H9 (cell line): ENCODE results near the gene BRF1. TPM values are rescaled to one million over a fixed set of nuclear protein-coding genes. Genes with fewer than 3 reads are reported as not detected.

Experiments used
- DNase-seq: peaks from one replicate; pipeline ENCODE4 v3.0.0-alpha.2; 2017
- H2AFZ ChIP-seq: one replicate; pipeline ENCODE4 v1.6.1; 2013; ENCODE audit warnings: mild to moderate bottlenecking, low read length, control low read depth, moderate library complexity
- H2AK5ac ChIP-seq: 2 replicates; pipeline ENCODE4 v1.6.1; 2013; ENCODE audit warnings: low read length, control low read depth, mixed read lengths; ENCODE audit not compliant: insufficient read length
- H2BK120ac ChIP-seq: one replicate; pipeline ENCODE4 v1.6.1; 2013; ENCODE audit warnings: low read depth, mild to moderate bottlenecking, low read length, control low read depth, inconsistent platforms; ENCODE audit not compliant: poor library complexity, severe bottlenecking
- H2BK12ac ChIP-seq: 2 replicates; pipeline ENCODE4 v1.6.1; 2013; ENCODE audit warnings: low read length, control low read depth, mixed read lengths, low read depth; ENCODE audit not compliant: insufficient read length
- H2BK15ac ChIP-seq: 2 replicates; pipeline ENCODE4 v1.6.1; 2013; ENCODE audit warnings: low read depth, low read length, control low read depth
- H2BK20ac ChIP-seq: one replicate; pipeline ENCODE4 v1.6.1; 2013; ENCODE audit warnings: low read depth, mild to moderate bottlenecking, low read length, control low read depth, inconsistent platforms; ENCODE audit not compliant: poor library complexity, severe bottlenecking
- H2BK5ac ChIP-seq: 2 replicates; pipeline ENCODE4 v1.6.1; 2013; ENCODE audit warnings: low read length, control low read depth, mixed read lengths; ENCODE audit not compliant: insufficient read length
- H3K14ac ChIP-seq: 2 replicates; pipeline ENCODE4 v1.6.1; 2013; ENCODE audit warnings: low read length, control low read depth; ENCODE audit not compliant: insufficient read depth
- H3K18ac ChIP-seq: 2 replicates; pipeline ENCODE4 v1.6.1; 2013; ENCODE audit warnings: low read depth, mild to moderate bottlenecking, mixed read lengths, low read length, control low read depth; ENCODE audit not compliant: insufficient read length
- H3K23ac ChIP-seq: 2 replicates; pipeline ENCODE4 v1.6.1; 2013; ENCODE audit warnings: low read length, control low read depth, mixed read lengths, low read depth; ENCODE audit not compliant: insufficient read length
- H3K23me2 ChIP-seq: 2 replicates; pipeline ENCODE4 v1.6.1; 2013; ENCODE audit warnings: low read depth, mild to moderate bottlenecking, mixed read lengths, low read length, control low read depth; ENCODE audit not compliant: insufficient read length, poor library complexity, severe bottlenecking
- H3K27ac ChIP-seq: 2 replicates; pipeline ENCODE4 v1.5.1; 2013; ENCODE audit warnings: low read length, control low read depth, mixed read lengths, low read depth; ENCODE audit not compliant: insufficient read length
- H3K27me3 ChIP-seq: 2 replicates; pipeline ENCODE4 v1.6.1; 2013; ENCODE audit warnings: low read length, control low read depth, inconsistent platforms; ENCODE audit not compliant: insufficient read depth
- H3K4ac ChIP-seq: 2 replicates; pipeline ENCODE4 v1.6.1; 2013; ENCODE audit warnings: low read depth, mild to moderate bottlenecking, control low read depth, inconsistent platforms, low read length, moderate library complexity
- H3K4me1 ChIP-seq: 2 replicates; pipeline ENCODE4 v1.6.1; 2013; ENCODE audit warnings: low read length, control low read depth, inconsistent platforms; ENCODE audit not compliant: insufficient read depth
- H3K4me2 ChIP-seq: 2 replicates; pipeline ENCODE4 v1.6.1; 2013; ENCODE audit warnings: low read length, control low read depth, mixed read lengths; ENCODE audit not compliant: insufficient read length, insufficient read depth
- H3K56ac ChIP-seq: 2 replicates; pipeline ENCODE4 v1.6.1; 2013; ENCODE audit warnings: low read depth, mild to moderate bottlenecking, mixed read lengths, low read length, control low read depth; ENCODE audit not compliant: insufficient read length
- H3K79me1 ChIP-seq: 2 replicates; pipeline ENCODE4 v1.6.1; 2013; ENCODE audit warnings: low read depth, mild to moderate bottlenecking, moderate library complexity, low read length, control low read depth, inconsistent platforms; ENCODE audit not compliant: insufficient read depth, poor library complexity, severe bottlenecking
- H3K79me2 ChIP-seq: 2 replicates; pipeline ENCODE4 v1.6.1; 2013; ENCODE audit warnings: low read length, control low read depth, inconsistent platforms; ENCODE audit not compliant: insufficient read depth
- H3K9ac ChIP-seq: 2 replicates; pipeline ENCODE4 v1.6.1; 2013; ENCODE audit warnings: low read length, control low read depth, mixed read lengths; ENCODE audit not compliant: insufficient read length; ENCODE audit errors: extremely low read depth
- H3K9me3 ChIP-seq: one replicate; pipeline ENCODE4 v1.6.1; 2013; ENCODE audit warnings: low read depth, low read length, inconsistent platforms; ENCODE audit not compliant: control insufficient read depth
- H3T11ph ChIP-seq: one replicate; pipeline ENCODE4 v1.6.1; 2013; ENCODE audit warnings: mild to moderate bottlenecking, low read length, control low read depth, inconsistent platforms
- H4K20me1 ChIP-seq: one replicate; pipeline ENCODE4 v1.6.1; 2013; ENCODE audit not compliant: control insufficient read depth, insufficient read length, insufficient read depth
- H4K5ac ChIP-seq: 2 replicates; pipeline ENCODE4 v1.6.1; 2013; ENCODE audit warnings: low read depth, mild to moderate bottlenecking, mixed read lengths, low read length, control low read depth; ENCODE audit not compliant: insufficient read length
- H4K8ac ChIP-seq: replicated peaks from 2 replicates; pipeline ENCODE4 v1.6.1; 2013; ENCODE audit warnings: low read length, control low read depth, mixed read lengths, low read depth; ENCODE audit not compliant: insufficient read length
- H4K91ac ChIP-seq: 2 replicates; pipeline ENCODE4 v1.6.1; 2013; ENCODE audit warnings: low read depth, mild to moderate bottlenecking, moderate library complexity, mixed read lengths, low read length, control low read depth; ENCODE audit not compliant: insufficient read length
- H3K27ac Mint-ChIP-seq, 3 experiments: 2 replicates in 2 of 3; 3 replicates in 1 of 3; pipeline ENCODE4 v1.8.0; 2020 to 2021; ENCODE audit warnings: mixed read lengths in 3 of 3, mild to moderate bottlenecking in 1 of 3, moderate library complexity in 1 of 3
- H3K27me3 Mint-ChIP-seq: 2 replicates; pipeline ENCODE4 v1.8.0; 2021; ENCODE audit warnings: low read depth, mild to moderate bottlenecking, moderate library complexity, mixed read lengths
- H3K36me3 Mint-ChIP-seq, 3 experiments: 2 replicates in 2 of 3; 3 replicates in 1 of 3; pipeline ENCODE4 v1.8.0; 2020 to 2021; ENCODE audit warnings: low read depth in 3 of 3, mixed read lengths in 3 of 3; ENCODE audit not compliant: insufficient read depth in 1 of 3
- H3K4me1 Mint-ChIP-seq, 2 experiments: 2 replicates each; pipeline ENCODE4 v1.8.0; 2020; ENCODE audit warnings: mixed read lengths in 2 of 2
- H3K4me3 Mint-ChIP-seq, 2 experiments: 2 replicates in 1 of 2; 3 replicates in 1 of 2; pipeline ENCODE4 v1.8.0; 2020 to 2021; ENCODE audit warnings: mild to moderate bottlenecking in 2 of 2, mixed read lengths in 2 of 2, moderate library complexity in 1 of 2
- H3K9me3 Mint-ChIP-seq, 2 experiments: 2 replicates in 1 of 2; 3 replicates in 1 of 2; pipeline ENCODE4 v1.8.0; 2020; ENCODE audit warnings: mild to moderate bottlenecking in 2 of 2, mixed read lengths in 2 of 2, moderate library complexity in 1 of 2
- WGBS: extraction: QIAGEN DNeasy Blood & Tissue Kit; methylation state at CpG from one replicate; pipeline ENCODE4 v1.1.7; 2013; ENCODE audit warnings: missing lambda C conversion rate, low lambda C conversion rate, mixed read lengths; ENCODE audit not compliant: insufficient read length; ENCODE audit errors: extremely low coverage; 5-methylcytosine and 5-hydroxymethylcytosine counted together
- total RNA-seq: library from RNA; stranded (reverse); gene quantifications from 2 replicates; pipeline ENCODE4 v1.2.1, GENCODE V29; 2021
- TF ChIP-seq, protein P1 (sequence below): fragments of 200-600 bp; sonication (generic); conservative IDR thresholded peaks from 3 replicates; pipeline ENCODE4 v1.8.0; 2021; ENCODE audit warnings: antibody characterized with exemption, mild to moderate bottlenecking

Gene BRF1
- total RNA-seq, 1 experiment from 2014 or later = 28.3 TPM

DNA sequence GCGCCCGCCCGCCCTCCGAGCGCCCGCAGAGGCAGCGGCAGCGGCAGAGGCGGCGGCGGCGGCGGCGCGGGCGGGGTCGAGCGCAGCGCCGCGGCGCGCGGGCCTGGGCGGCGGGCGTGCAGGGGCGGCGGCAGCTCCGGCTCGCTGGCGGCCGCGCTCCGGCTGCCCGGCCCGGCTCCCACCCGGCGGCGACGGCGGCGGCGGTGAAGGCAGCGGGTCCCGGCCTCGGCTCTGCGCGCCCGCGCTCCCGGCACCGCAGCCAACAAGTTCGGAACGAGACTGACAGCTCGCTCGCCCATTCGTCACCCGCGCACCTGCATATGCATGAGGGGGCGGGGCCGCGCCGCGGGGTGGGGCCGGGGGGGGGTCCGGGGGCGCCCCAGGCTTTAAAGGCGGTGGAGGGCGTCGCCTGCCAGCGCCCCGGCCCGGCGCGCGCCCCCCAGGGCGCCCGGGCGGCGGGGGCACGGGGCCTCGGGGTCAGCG is 132.3 kb downstream of the BRF1 start, which contains the start of gene JAG2:
Gene JAG2, minus strand, starts transcription at position 281 of the 483 bp plus-strand sequence. CDS start 356 bp downstream, outside the sequence.
- Histone ChIP-seq H2BK12ac (no peak within 1 kb of the TSS), H2AFZ (no peak within 1 kb of the TSS), H3K27me3 (peaks cover 7% of the 10 kb centered on the region; the same call in 1 of the 2 replicates), H3K18ac (peak within 1 kb of the TSS; percentile 22), H4K20me1 (no peaks in the 10 kb centered on the region), H2BK15ac (no peak within 1 kb of the TSS), H4K5ac (no peak within 1 kb of the TSS), H3K27ac (no peak within 1 kb of the TSS), H2AK5ac (no peak within 1 kb of the TSS), H2BK120ac (no peak within 1 kb of the TSS), H3K9ac (no peak within 1 kb of the TSS), H3K79me2 (no peaks in the 10 kb centered on the region), H3K79me1 (no peaks in the 10 kb centered on the region), H3K4me2 (peak within 1 kb of the TSS; percentile 38), H4K91ac (no peak within 1 kb of the TSS), H3K23me2 (peaks cover 3% of the 10 kb centered on the region), H3K4ac (no peak within 1 kb of the TSS), H4K8ac (no peak within 1 kb of the TSS), H3K14ac (no peak within 1 kb of the TSS), H3K4me1 (no peaks in the 10 kb centered on the region), H3T11ph (no peak within 1 kb of the TSS), H3K9me3 (no peaks in the 10 kb centered on the region), H2BK20ac (no peak within 1 kb of the TSS), H3K23ac (no peak within 1 kb of the TSS), H3K56ac (no peak within 1 kb of the TSS), H2BK5ac (no peak within 1 kb of the TSS)
- peaks cover 28% of the 10 kb centered on the region for H3K27me3 Mint-ChIP-seq
- H3K9me3 Mint-ChIP-seq = no peaks in the 10 kb centered on the region
- no peaks in the 10 kb centered on the region for H3K36me3 Mint-ChIP-seq
- TF ChIP-seq, protein P1, sequence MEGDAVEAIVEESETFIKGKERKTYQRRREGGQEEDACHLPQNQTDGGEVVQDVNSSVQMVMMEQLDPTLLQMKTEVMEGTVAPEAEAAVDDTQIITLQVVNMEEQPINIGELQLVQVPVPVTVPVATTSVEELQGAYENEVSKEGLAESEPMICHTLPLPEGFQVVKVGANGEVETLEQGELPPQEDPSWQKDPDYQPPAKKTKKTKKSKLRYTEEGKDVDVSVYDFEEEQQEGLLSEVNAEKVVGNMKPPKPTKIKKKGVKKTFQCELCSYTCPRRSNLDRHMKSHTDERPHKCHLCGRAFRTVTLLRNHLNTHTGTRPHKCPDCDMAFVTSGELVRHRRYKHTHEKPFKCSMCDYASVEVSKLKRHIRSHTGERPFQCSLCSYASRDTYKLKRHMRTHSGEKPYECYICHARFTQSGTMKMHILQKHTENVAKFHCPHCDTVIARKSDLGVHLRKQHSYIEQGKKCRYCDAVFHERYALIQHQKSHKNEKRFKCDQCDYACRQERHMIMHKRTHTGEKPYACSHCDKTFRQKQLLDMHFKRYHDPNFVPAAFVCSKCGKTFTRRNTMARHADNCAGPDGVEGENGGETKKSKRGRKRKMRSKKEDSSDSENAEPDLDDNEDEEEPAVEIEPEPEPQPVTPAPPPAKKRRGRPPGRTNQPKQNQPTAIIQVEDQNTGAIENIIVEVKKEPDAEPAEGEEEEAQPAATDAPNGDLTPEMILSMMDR = no peak
- no CpG with 5 or more reads among the region's 84 CpGs for WGBS
- peak; percentile 73 for DNase-seq
- peaks cover 14 to 16% of the 10 kb centered on the region in 2 experiments for H3K4me1 Mint-ChIP-seq
- H3K27ac Mint-ChIP-seq = no peak within 1 kb of the TSS
- peak within 1 kb of the TSS; percentile 55 to 77 for H3K4me3 Mint-ChIP-seq
